ENCODE results near the gene FMR1.

GRCh38 chrX:147957291-147957690 lies 45.6 kb downstream of the FMR1 start:
- no peak for TF ChIP-seq POLR2AphosphoS5 (IDR thresholded peaks at IDR 0.05; ENCODE audit: low read depth, low read length)
- TF ChIP-seq TAF1 (IDR thresholded peaks at IDR 0.05; ENCODE audit: borderline replicate concordance, insufficient read depth, low read length) = no peak

Measured in PFSK-1 (cell line).